Renal cortical epithelial cell (primary cell): ENCODE results near the gene NPFFR2. TPM values are rescaled to one million over a fixed set of nuclear protein-coding genes. Genes with fewer than 3 reads are reported as not detected.
"Not testable (repeated sequence)": the region's sequence is repeated elsewhere in the genome, so short reads cannot be mapped to it uniquely, and the experiment has no call there.

Experiments
- DNase-seq: peaks from one replicate; pipeline ENCODE4 v3.0.0-alpha.2; 2011; ENCODE audit warnings: low read depth
- total RNA-seq: library from RNA; depleted of rRNA; stranded (reverse); fragments of >200 nt; gene quantifications from 2 replicates; pipeline ENCODE4 v1.2.3, GENCODE V29; 2014

NPFFR2 gene
- total RNA-seq, 1 donor from 2014 or later = 2.7 TPM

GRCh38 chr4:72111863-72112262 lies 80.1 kb downstream of the NPFFR2 start:
- DNase-seq = no peak

- peak; percentile 99 for DNase-seq
These were observed 80.8 kb downstream of the NPFFR2 start for GRCh38 chr4:72112514-72113156.

DNA sequence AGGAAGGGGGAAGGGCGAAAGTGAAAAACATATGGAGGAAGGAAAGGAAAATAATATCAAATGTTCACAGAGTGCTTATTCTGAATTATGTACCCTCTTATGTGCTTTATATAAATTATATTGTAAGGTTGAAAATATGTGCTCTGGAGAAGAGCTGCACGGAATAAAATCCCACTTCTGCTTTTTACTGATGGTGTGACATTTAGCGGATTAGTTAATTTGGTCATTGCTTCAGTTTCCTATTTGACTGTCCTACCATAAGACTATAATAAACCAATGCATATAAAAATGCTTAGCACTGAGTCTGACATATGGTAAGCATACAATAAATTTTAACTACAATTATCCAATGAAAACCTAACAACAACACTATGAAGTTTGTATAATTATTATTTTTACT lies 86.2 kb downstream of the NPFFR2 start:
- DNase-seq = no peak

DNA sequence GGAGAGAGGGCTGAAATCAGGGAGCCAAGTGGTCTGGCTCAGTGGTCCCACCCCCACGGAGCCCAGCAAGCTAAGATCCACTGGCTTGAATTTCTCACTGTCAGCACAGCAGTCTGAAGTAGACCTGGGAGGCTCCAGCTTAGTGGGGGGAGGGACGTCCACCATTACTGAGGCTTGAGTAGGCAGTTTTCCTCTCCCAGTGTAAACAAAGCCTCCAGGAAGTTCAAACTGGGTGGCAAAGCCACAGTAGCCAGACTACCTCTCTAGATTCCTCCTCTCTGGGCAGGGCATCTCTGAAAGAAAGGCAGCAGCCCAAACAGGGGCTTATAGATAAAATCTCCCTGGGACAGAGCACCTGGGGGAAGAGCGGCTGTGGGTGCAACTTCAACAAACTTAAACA lies 88.1 kb downstream of the NPFFR2 start:
- peak; percentile 34 for DNase-seq

- no peak for DNase-seq
These were observed 96.9 kb downstream of the NPFFR2 start for GRCh38 chr4:72128741-72129140.

DNA sequence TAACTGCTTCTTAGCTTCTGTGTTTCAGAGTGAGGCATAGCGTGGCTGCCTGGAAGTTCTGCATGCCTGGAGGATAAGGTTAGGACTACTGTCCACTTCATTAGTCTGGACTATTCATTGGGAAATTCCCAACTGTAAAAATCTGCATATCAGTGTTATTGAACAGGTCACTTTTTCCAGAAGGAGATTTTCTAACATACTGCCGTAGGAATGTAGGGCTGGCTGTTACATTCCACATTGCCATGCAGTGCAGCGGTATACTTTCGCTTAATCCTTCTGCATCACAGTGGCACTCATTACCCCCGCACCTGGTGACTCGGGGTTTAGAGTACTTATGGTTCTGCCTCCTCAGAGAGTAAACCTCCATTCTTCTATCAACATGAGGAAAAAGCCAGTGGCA lies 104.6 kb downstream of the NPFFR2 start:
- peak; percentile 62 for DNase-seq

DNA sequence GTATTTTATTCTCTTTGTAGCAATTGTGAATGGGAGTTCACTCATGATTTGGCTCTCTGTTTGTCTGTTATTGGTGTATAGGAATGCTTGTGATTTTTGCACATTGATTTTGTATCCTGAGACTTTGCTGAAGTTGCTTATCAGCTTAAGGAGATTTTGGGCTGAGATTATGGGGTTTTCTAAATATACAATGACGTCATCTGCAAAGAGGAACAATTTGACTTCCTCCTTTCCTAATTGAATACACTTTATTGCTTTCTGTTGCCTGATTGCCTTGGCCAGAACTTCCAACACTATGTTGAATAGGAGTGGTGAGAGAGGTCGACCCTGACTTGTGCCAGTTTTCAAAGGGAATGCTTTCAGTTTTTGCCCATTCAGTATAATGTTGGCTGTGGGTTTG lies 108.2 kb downstream of the NPFFR2 start:
- DNase-seq = not testable (repeated sequence)

- DNase-seq = no peak
These were observed 112.4 kb downstream of the NPFFR2 start for GRCh38 chr4:72144241-72144640.

GRCh38 chr4:72152731-72153130 lies 120.9 kb downstream of the NPFFR2 start:
- no peak for DNase-seq

DNA sequence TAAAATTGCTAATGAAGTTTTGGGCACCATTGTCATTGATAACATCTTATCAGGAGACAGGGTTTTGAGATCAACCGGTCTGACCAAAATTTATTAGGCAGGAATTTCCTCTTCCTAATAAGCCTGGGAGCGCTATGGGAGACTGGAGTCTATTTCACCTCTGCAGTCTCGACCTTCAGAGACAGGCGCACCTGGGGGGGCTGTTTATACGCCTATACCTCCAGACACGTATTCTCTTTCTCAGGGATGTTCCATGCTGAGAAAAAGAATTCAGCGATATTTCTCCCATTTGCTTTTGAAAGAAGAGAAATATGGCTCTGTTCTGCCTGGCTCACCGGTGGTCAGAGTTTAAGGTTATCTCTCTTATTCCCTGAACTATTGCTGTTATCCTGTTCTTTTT lies 121.8 kb downstream of the NPFFR2 start:
- not testable (repeated sequence) for DNase-seq

- not testable (repeated sequence) for DNase-seq
These were observed 137.5 kb downstream of the NPFFR2 start for GRCh38 chr4:72169285-72169684.

GRCh38 chr4:72169861-72170260 lies 138.1 kb downstream of the NPFFR2 start:
- no peak for DNase-seq

GRCh38 chr4:72171761-72172160 lies 140.0 kb downstream of the NPFFR2 start:
- DNase-seq = no peak

- DNase-seq = no peak
These were observed 147.5 kb downstream of the NPFFR2 start for GRCh38 chr4:72179342-72179741.

DNA sequence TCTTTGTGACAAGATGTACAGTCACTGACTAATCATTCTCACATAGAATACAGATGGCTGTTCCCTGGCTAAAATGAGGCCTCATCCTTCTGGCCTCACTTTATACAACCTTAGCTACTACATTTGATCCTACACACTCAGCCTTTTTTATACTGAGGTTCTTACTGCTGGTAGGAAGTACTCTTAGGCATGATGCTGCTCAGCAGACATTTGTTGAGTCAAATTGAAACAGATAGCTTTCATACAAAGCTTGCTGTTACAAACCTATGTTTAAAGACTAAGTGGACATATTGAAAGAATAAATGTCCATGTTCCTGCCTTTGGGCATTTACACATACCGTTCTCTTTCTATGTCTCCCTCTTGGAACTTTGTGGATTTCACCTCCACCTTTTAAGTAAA lies 154.9 kb downstream of the NPFFR2 start:
- no peak for DNase-seq

DNA sequence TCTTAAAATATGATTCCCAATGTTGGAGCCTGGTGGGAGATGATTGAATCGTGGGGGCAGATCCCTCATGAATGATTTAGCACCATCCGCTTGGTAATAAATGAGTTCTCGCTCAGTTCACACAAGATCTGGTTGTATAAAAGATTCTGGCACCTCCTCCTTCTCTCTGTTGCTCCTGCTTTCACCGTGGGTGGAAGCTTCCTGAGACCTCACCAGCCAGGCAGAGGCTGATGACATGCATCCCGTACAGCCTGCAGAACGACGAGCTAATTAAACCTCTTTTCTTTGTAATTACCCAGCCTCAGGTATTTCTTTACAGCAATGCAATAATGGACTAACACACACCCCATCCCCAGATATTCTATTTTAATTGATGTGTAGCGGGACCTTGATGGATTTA lies 162.2 kb downstream of the NPFFR2 start:
- DNase-seq = no peak

GRCh38 chr4:72194453-72194852 lies 162.7 kb downstream of the NPFFR2 start:
- no peak for DNase-seq

Other genes with a start within 250 kb of the NPFFR2 start
- not detected in 2 replicates for gene GC, start 247.9 kb upstream of the NPFFR2 start, total RNA-seq